Fibroblast of skin of back (primary cell): ENCODE measurements around the gene RUNX2.

ENCODE experiments used
- DNase-seq: peaks from one replicate; pipeline ENCODE4 v3.0.0-alpha.2; 2013

RUNX2 gene

DNA sequence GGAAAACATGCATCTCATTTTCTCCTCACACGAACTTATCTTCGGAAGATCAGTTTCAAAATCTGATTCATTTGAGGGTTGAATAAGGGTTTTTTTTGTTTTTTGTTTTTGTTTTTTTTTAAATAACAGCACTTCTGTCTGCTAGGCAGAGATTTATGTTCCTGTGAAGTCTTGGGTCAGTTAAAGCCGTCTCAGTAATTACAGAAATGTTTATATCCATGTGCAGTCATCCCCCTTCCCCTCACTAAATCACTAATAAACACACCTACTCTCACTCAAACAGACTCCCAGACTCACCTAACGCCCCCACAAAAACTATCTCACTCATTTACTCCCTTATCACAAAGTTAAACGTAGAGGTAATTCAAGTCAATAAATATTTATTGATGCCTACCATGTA, 263.8 kb downstream of the RUNX2 start:
- DNase-seq: no peak

DNA sequence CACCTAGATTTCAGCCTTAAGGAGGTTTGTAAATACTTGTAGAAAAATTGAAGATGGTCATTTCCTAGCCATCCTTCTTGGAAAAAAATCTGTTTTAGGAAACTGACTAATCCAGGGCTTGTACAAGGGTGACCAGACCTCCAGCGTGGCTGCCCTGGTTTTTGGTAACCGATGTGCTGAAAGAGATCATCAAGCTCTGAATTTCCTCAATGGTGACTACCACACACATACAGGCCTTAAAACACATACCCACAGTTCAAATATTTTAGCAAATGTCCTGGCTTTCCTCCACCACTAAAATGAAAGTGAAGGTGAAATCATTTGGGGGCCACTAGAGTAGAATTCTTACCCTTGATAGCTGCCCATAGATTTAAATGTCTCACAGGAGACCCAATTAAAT, 264.9 kb downstream of the RUNX2 start:
- DNase-seq: no peak

GRCh38 chr6:45595010-45595851, 267.1 kb downstream of the RUNX2 start:
- no peak for DNase-seq

DNA sequence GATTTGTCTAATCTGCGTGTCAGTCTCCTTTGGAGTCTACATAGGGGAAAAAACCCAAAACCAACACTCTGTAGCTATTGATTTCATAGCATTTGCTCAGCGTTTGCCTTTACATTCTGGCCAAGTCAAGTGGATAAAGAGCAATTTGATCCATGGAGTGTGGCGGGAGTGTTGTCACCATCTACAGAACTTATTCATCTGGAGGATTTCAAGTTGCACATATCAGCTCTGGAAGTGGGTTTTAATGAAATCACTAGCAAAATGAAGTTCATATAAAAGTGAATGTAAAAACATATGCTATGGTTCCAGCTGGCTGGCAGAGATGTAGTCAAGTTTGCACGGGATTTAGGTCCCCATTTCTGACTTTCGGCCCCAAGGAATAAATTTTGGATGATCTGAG, 269.3 kb downstream of the RUNX2 start:
- no peak for DNase-seq

DNA sequence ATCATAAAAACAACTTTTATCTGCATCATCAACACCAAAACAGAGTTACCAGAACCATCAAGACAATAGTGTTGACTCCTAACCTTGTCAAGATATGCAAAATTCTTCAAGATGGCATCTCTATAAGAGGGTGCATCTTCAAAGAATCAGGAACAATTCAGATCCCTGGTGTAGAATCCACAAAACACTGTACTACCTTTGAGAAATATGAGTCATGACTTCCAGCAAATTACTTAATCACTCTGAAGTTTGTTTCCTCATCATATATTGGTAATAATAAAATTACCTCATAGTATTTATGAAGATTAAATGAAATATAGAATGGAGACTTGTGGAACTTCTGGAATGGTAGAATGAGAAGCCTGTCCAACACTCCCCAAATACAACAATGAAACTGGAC, 270.9 kb downstream of the RUNX2 start:
- no peak for DNase-seq

- no peak for DNase-seq
Observed at GRCh38 chr6:45605971-45606370, 277.8 kb downstream of the RUNX2 start.

- no peak for DNase-seq
Observed at GRCh38 chr6:45606831-45607400, 278.8 kb downstream of the RUNX2 start.

GRCh38 chr6:45607798-45608197, 279.7 kb downstream of the RUNX2 start:
- peak; percentile 45 for DNase-seq

- DNase-seq: peak; percentile 55
Observed at GRCh38 chr6:45608252-45608913, 280.3 kb downstream of the RUNX2 start.

DNA sequence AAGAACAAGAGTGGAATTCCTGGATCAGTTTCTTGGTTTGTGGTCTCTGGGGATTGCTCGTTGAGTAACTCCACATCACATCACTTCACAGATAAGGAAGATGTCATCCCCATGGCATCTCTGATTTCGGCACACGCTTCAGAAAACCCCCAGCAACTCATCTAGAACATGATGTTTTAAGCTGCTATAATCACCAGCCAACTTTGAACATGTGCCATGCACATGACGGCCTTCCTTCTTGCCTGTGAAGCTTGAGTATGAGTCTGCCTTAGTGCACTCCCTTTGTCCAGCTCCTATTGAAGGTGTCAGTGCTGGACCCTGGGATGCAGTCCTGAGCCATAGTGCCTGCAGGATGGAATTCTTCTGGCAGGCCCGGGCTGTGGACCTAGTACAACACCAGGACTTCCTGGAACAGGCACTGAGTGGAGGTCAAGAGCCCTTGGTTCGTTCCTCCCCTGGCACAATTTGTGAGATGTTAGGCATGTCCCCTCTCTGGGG, 281.1 kb downstream of the RUNX2 start:
- peak; percentile 83 for DNase-seq

DNA sequence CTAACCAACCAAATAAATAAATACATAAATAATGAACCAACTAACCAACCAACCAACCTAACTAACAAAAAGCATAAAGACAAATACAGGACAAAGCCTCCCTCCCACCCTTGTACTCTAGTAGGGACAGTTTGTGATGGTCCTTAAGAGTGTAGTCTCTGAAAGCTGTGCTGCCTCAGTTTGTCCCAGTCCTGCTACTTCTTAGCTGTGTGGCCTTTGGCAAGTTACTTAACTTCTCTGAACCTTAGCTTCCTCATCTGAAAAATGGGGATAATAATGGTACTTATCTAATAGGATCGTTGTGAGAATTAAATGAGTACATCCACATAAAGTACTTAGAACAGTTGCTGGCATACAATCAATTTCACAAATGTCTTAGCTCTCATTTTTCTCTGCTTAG, 282.2 kb downstream of the RUNX2 start:
- DNase-seq: no peak

DNA sequence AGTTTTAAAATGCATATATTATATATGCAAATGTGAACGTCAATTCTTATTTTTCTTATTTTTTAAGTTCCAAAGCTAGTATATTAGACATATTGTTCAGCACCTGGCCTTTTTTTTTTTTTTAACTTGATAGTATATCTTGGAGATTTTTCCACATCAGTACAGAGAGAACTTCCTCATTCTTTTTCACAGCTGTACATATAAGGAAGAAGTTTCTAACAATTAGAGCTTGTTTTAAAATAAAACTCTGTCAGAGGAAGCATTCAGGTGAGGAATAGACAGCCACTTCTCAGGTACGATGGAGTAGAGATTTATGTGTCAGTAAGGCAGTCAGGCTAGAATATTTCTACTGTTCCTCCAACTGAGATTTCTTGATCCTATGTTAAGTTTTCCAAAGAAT, 282.7 kb downstream of the RUNX2 start:
- DNase-seq: no peak

DNA sequence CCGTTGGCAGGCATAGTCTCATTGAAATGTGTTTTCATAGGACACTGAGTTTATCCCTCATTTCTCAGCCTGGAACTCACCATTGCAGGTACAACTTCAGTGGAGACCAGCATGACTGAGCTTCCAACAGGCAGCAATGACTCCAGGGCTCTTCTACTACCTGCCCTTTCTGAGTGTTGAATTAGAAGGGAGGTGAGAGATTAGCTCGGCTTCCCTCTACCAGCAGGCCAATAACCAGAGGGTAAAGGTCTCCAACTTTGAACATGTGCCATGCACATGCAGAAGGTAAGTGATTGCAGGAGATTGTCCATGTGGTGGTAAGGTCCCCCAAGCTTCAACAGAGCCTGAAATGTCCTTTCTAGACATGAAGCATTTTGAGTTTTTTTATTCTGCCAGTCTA, 283.4 kb downstream of the RUNX2 start:
- DNase-seq: no peak

GRCh38 chr6:45613656-45614055, 285.5 kb downstream of the RUNX2 start:
- peak; percentile 75 for DNase-seq

DNA sequence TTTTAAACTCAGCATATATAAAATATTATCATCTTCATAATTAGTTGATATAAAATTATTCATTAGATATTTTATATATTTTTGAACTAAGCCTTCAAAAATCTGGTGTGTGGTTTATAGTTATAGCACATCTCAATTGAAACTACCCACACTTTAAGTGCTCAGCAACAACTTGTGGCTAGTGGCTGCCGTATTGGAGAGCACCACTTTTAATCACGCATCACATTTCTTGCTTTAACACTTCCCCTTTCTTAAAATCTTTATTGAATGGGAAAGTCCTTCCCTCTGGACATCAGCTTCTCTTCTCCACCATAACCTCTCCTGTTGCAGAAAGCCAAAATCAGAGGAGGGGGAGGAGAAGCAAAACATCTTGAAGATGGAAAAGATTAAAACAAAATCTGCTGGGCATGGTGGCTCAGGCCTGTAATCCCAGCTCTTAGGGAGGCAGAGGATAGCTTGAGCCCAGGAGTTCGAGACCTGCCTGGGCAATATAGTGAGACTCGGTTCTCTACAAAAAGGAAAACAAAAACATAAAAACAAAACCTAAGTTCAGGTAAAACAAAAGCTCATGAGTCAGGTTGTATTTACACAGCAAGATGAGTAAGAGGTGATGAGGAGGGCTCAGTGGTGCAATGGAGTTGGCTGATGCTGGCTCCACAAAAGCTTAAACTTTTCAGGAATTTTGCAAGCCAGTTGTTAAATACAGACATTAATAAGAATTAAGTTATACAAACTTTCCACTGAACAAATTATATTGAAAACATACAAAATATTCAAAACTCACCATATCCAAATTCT, 286.6 kb downstream of the RUNX2 start:
- no peak for DNase-seq

DNA sequence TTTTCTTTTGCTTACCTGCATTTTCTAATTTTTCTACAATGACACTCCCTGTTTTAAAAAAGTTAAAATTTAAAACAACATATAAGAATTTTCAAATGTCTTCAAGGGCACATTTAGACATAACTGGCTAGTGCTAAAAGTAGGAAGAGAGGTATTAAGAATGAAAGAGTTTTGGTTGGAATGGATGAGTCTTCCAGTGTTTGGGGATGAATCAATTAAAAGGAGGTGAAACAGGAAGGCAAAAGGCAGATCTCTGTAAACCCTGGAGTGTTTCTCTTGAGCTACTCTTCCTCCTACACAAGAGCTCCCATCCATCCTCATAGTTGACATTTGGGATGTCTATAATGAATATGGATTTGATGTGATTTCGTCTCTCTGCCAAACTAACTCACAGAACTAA, 288.1 kb downstream of the RUNX2 start:
- no peak for DNase-seq

GRCh38 chr6:45617441-45617840, 289.3 kb downstream of the RUNX2 start:
- DNase-seq: peak; percentile 36

- no peak for DNase-seq
Observed at GRCh38 chr6:45618259-45618658, 290.1 kb downstream of the RUNX2 start.

DNA sequence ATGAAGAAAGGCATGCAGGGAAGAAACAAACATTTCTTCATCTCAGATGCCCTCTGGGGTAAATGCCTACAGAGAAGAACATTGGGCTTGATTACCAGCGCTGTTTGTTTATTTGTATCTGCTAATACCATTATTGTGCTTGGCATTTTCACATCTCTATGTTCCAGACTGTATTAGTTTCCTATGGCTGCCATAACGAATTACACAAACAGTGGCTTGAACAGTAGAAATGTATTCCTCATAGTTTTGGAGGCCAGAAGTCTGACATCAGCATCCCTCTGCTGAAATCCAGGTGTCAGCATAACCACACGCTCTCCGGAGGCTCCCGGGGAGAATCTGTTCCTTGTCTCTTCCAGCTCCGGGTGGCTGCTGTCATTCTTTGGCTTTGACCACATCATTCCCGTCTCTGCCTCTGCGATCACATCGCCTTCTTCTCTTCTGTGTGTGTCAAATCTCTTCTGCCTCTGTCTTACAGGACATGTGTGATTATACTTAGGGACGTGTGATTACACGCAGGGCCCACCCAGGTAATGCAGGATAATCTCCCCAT, 291.2 kb downstream of the RUNX2 start:
- peak; percentile 27 for DNase-seq

DNA sequence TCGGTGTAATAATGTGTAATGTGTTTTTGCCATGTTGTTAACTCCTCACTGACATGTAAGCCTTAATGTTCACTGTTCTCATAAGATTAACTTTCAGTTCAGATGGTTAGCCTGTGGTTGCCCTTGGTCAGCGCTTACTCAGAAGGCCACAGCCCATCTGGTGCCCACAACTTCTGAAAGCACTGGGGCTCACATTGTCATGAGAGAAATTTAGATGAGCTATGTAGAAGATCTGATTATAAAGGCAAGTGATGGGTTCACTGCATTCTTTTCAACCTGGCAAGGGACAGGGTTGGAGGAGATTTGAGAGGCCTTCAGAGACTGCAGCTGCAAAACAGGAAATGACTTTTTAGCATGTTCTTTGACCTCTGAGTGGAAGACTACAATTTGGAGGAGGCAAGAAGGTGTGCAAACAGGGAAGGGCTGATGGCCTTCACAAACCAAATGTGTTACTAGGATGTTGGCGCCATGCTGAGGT, 291.9 kb downstream of the RUNX2 start:
- DNase-seq: no peak

DNA sequence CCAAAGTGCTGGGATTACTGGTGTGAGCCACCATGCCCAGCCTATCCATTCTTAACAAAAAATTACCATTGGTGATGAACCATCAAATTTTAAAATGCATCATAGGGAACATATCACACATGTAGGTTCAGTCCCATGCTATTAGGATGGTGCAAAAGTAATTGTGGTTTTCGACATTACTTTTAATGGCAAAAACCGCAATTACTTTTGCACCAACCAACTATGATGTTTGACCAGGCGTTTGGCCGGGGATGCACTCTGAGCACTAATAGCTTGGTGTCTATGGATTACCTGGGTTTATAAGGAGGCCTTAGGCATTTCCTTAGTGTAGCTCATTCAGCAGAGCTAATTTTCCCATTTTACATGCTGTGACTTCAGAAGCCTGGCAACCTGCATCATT, 296.1 kb downstream of the RUNX2 start:
- DNase-seq: no peak

DNA sequence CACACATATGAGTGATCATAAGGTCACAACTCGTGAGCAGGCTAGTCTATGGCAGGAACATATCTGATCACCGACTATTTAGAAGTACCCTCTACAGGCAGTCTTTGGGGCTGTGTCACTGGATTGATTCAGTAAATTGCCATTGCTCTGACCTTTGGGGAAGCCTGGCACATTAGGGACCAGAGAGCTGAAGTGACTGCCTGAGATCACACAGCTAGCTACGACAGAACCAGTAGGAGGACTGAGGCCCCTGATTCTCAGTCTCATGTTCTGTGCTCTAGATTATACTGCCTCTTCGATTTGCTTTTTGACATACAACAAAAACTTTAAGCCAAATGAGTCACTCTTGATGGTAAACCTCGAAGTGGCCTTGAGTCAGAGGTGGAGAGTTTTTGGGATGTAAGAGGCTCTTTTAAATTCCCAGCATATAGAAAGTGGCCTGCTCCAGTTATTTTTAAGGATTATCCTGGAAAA, 297.1 kb downstream of the RUNX2 start:
- peak; percentile 84 for DNase-seq
